Right renal cortex interstitium (tissue), 3 donors: ENCODE data around the gene AOPEP. TPM values are rescaled to one million over a fixed set of nuclear protein-coding genes. Genes with fewer than 3 reads are reported as not detected.

Source experiments
- DNase-seq, 3 donors: peaks; one replicate each; pipeline ENCODE4 v3.0.0-alpha.2; 2013; ENCODE audit warnings: low read depth in 3 of 3, low spot score in 2 of 3
- polyA plus RNA-seq, 3 donors: library from polyadenylated mRNA; unstranded; fragments of 120-200 nt; gene quantifications; one replicate each; pipeline ENCODE4 v1.2.1, GENCODE V29; 2013; ENCODE audit not compliant: insufficient read length in 3 of 3

Gene AOPEP
- polyA plus RNA-seq, 3 donors = 47.3 to 58.7 (median 51.8) TPM

DNA sequence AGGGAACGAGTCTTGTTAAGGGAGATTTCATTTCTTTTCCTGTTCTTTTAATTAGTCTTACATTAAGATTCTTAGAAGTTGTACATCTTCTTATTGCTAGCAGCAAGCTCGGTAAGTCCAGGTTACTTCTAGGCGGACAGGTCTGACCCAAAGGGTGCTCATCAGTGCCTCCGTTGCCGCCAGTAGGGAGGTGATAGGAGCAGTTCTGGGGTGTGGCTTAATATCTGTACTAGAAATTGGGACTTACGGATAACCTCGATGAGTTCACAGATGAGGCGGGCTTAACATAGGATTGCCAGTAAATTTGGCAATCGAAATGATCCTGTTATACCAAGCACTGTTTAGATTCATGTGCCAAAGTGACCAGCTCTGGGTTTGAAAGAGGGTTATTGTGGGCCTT, 312.2 kb downstream of the AOPEP start:
- no peak for DNase-seq

DNA sequence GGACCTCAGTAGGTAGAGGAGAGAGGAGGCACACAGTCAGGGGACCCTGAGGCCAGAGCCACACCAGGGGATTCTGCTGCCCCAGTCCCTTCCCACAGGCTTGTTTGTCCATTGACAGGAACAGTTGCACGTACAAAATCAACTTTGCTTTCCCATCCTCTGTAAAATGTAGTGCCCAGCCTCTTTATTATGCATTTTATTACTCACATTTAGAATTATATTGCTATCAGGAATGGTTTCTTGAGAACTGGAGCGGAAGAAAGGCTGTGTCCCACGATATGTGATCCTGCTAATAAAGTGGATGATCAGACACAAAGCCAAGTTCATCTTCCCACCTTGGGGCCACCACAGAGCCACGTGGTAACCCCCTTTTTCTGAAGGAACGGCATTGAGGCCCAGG, 313.6 kb downstream of the AOPEP start:
- DNase-seq = no peak

- no peak for DNase-seq
These were observed 317.3 kb downstream of the AOPEP start for GRCh38 chr9:95043826-95044225.

GRCh38 chr9:95044731-95045508, 318.4 kb downstream of the AOPEP start:
- no peak for DNase-seq

GRCh38 chr9:95045751-95046150, 319.3 kb downstream of the AOPEP start:
- no peak for DNase-seq

DNA sequence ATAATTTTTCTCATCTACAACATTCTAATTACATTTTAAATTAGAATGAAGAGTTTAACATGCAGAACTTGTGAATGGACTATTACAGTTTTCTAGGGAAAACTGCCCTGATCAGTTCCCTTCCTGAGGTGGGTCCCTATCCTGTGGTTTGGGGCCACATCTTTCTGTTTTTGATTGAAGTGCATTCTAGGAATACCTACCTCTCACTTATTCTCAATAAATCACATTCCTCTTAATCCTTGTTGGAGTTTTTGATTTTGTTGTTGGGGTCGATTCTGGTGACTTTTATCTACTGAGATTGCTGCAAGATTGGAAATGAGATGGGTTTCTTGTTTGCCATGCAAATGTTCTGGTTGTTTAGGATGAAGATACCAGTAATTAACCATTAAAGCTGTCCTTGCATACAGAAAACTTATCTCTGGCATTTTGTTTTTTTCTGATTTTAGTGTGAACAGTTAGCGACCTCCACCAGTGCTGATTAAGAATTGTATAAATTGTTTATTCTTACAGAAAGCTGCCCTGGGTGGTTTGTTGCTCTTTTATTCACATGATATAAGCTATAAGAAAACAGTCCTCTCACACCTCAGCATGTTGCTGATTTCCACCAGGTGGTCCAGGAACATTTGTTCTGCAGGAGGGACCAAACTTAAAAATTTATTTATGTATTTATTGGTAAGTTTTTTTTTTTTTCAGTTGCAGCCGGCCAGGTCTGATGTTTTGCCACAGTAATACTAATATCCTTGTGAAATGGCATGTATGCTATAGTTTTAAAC, 321.1 kb downstream of the AOPEP start:
- DNase-seq = no peak

GRCh38 chr9:95048225-95049087, 322.0 kb downstream of the AOPEP start:
- no peak for DNase-seq

DNA sequence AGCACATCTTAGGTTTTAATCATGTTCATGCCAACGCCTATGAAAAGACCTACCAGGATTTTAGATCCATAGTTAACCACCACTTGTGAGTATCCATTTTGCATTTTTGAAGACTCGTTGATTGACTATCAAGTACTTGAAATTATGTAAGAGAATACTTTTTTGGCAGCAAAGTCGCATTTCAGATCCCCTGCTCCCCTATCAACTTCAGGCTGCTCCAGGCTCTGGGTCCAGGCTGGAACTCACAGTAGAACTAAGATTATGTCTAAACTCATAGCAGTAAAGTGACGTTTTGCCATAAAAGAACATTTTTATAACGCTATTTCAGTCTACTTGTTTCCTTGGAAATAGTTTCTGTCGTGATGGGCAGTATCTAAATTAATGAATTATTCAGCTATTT, 323.3 kb downstream of the AOPEP start:
- no peak for DNase-seq

DNA sequence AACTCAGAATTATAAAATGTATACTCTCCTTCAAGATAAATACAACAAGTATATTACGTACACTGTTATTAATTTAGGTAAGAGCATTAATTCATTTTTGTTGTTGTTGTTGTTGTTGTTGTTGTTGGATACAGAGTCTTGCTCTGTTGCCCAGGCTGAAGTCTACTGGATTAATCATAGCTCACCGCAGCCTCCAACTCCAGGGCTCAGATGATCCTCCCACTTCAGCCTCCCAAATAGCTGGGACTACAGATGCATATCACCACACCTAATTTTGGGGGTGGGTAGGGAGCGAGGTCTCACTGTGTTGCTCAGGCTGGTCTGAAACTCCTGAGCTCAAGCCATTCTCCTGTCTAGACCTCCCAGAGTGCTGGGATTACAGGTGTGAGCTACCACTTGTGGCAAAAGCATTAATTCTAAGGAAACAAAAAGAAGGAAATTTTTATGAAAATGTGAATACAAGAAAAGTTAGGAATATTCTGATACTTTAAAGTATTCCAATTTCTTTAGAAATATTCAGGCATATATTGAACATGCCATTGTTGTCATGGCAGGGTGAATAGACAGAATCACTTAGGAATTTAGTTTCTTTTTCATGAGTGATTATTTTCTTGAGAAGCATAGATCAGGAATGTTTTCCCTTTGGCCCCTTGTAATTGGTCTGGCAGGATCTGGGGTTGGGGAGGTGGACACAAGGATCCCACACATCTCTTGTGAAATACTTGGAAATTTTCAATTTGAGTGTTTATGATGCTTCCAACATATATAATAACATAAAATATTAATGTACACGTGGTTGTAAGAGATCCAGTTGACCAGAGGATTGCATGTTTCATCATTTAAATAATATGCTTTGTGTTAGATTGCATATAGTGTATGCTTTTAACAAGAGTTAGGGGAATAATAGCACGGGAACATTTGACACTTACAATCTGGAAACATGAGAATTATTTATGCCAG, 327.4 kb downstream of the AOPEP start:
- DNase-seq = no peak

GRCh38 chr9:95055334-95055850, 328.9 kb downstream of the AOPEP start:
- no peak for DNase-seq

GRCh38 chr9:95055851-95056551, 329.5 kb downstream of the AOPEP start:
- DNase-seq = no peak

DNA sequence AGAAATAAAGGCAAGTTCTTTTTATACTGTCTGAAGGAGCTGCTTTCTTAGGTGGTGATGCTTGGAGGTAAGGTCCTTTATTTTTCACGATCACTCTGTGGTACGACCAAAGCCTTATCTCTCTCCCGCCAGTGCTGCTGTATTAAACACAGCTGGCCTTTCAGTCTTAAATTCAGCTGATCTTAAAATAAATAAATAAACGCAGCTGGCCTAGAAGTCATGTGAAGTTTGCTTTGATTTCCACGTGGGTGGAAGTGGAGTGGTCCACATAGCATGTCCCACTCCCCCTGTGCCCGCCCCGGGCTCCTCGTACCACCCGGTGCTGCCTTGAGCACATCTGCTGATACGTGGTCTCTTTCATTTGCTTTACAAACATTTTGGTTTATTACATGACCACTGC, 330.6 kb downstream of the AOPEP start:
- DNase-seq = no peak

DNA sequence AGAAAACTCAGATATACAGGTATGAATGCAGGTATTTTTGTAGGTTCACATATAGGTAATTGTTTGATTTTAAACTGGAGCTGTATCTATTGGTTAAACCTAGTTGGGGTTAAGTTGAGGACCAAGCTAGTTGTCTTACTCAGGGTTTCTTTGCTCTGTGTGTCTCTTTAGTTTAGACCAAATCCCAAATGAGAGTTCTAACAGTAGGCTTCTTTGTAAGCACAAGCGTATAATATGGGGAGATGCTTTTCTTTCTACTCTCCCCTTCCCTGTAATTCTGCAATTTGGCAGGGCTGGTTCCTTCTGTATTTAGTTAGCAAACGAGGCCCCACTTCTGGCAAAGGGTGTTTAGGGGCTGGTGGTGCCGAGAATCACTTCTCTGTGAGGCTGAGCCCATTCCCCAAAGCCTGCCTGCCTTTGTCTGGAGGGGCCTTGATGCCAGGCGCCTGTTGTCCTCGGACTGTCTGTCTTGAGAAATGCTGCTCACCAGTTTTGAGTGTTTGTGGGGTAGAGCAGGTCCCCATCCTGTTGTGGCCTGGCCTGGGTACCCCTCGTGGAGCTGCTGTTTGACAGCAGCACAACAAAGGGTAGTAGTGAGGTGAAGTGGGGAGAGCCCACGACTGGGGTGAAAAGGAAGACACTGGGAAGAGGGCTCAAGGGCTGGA, 331.8 kb downstream of the AOPEP start:
- no peak for DNase-seq

DNA sequence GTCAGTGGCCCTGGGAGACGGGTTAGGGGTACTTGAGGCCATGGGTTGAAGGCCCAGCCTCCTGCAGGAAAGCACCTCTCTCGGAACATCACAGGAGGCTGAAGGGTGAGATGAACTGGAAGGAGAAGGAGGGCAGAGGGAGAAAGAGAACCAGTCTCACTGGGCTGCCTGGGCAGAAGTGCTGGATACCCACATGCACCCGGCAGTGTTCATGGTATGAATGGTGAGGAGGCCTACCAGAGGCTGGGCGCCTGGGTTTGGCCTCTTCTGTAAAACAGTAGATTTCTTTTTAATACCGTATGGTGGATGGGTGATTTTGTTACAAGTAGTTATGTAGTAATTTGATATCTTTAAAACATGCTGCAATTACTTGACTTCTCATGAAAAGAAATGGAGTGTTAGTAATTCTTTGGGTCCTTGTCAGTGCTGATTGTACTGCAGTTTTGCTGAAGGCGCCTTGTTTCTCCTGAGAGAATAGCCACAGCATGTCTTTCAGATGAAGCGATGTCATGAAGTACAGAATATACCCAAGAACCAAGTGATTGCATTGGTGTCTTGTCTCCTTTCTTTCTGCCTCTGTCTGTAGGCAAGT, 332.4 kb downstream of the AOPEP start:
- no peak for DNase-seq

- no peak for DNase-seq
These were observed 333.7 kb downstream of the AOPEP start for GRCh38 chr9:95060234-95060633.

GRCh38 chr9:95060916-95061315, 334.4 kb downstream of the AOPEP start:
- DNase-seq = no peak

DNA sequence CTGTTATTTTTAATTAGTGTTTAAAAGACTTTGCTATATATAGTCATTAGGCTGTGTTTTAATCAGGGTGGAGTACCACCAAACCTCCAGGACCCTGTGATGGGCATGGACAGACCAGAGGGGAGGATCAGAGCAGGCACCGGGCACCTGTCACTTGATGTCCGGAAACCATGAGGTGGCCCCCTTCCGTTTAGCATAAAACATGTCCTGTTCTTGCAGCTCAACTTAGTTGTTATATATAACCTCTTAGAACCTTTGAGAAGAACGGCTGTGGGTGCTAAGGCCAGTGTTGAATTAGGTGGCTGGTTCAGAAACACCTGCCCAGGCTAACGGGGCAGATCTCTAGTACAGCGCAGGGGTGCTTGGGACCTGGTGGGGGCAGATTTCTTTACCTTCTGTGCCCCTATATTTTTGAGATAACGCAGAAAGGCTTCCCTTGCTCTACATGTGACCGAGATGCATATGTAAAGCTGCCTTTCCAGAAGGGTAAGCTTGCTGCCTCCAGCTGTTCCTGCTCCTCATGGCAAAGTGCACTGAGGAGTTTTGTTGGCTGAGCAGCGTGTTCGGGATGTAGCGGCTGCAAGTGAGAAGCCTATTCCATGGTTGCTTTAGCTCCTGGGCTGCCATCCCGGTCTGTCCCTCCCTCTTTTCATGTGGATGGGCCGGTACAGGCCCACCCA, 335.6 kb downstream of the AOPEP start:
- DNase-seq = no peak

DNA sequence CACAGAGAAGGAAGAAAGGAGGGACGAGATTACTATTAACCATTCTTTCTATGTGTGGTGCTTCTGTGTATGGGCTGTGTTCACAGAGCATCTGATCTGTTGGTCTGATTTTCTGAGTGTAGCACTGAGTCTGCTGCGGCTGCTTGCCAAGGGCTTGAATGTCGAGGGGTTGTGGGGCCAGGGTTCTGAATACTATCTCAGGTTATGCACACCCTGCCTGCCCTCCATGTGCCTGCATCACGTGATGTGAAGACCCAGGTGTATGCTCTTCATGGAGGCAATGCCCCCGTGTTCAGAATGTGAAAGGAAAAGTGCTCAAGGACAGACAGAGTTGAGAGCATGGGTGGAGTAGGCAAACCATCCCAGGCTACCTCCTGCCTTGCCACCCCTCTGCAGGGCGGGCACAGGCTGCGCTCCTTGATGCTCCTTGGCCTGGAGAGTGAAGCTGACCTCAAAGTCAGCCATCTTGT, 336.1 kb downstream of the AOPEP start:
- no peak for DNase-seq
